HAP-1 (cell line): ENCODE data around the gene LGALS9C.
"Not testable (repeated sequence)": the region's sequence is repeated elsewhere in the genome, so short reads cannot be mapped to it uniquely, and the experiment has no call there.

Experiments used
- DNase-seq, 2 experiments: peaks; one replicate each; pipeline ENCODE4 v3.0.0-alpha.2; 2016 to 2020; ENCODE audit warnings: low spot score in 2 of 2
- H3K27me3 ChIP-seq: fragments of 250-450 bp; sonication (Bioruptor Pico); 2 replicates; pipeline ENCODE4 v1.5.1; 2020; ENCODE audit warnings: low read depth, mild to moderate bottlenecking, moderate library complexity
- H3K36me3 ChIP-seq: fragments of 250-450 bp; sonication (Bioruptor Pico); replicated peaks from 2 replicates; pipeline ENCODE4 v1.5.1; 2020; ENCODE audit warnings: mild to moderate bottlenecking
- H3K4me1 ChIP-seq: fragments of 250-450 bp; sonication (Bioruptor Pico); 2 replicates; pipeline ENCODE4 v1.5.1; 2020; ENCODE audit warnings: mild to moderate bottlenecking
- H3K4me3 ChIP-seq: fragments of 250-450 bp; sonication (Bioruptor Pico); 2 replicates; pipeline ENCODE4 v1.5.1; 2020; ENCODE audit warnings: mild to moderate bottlenecking, moderate library complexity
- H3K9me3 ChIP-seq: fragments of 250-450 bp; sonication (Bioruptor Pico); 2 replicates; pipeline ENCODE4 v1.5.1; 2020; ENCODE audit warnings: mild to moderate bottlenecking, moderate library complexity
- in situ Hi-C: fragments of 300-500 bp; cut with MboI; formaldehyde crosslinking; loops from 3 replicates; pipeline ENCODE4 v1.14.3; 2020; ENCODE audit warnings: low sequenced_read_pairs, inconsistent platforms, mixed read lengths

The LGALS9C gene

GRCh38 chr17:18528435-18528834 is 51.8 kb downstream of the LGALS9C start:
- H3K9me3 ChIP-seq, in situ Hi-C loops, H3K27me3 ChIP-seq, H3K4me3 ChIP-seq, H3K4me1 ChIP-seq, DNase-seq, H3K36me3 ChIP-seq: not testable (repeated sequence)

- H3K36me3 ChIP-seq, H3K4me3 ChIP-seq, DNase-seq, H3K4me1 ChIP-seq, H3K27me3 ChIP-seq, in situ Hi-C loops, H3K9me3 ChIP-seq: not testable (repeated sequence)
Observed at GRCh38 chr17:18528899-18529500, 52.4 kb downstream of the LGALS9C start.

GRCh38 chr17:18530405-18530804 is 53.8 kb downstream of the LGALS9C start:
- DNase-seq, H3K36me3 ChIP-seq, H3K4me1 ChIP-seq, H3K9me3 ChIP-seq, in situ Hi-C loops, H3K27me3 ChIP-seq, H3K4me3 ChIP-seq: not testable (repeated sequence)

GRCh38 chr17:18542234-18542633 is 65.6 kb downstream of the LGALS9C start:
- H3K36me3 ChIP-seq, H3K4me1 ChIP-seq, DNase-seq, H3K4me3 ChIP-seq, in situ Hi-C loops, H3K27me3 ChIP-seq, H3K9me3 ChIP-seq: not testable (repeated sequence)

GRCh38 chr17:18542907-18543306 is 66.3 kb downstream of the LGALS9C start:
- H3K4me3 ChIP-seq, DNase-seq, H3K36me3 ChIP-seq, H3K4me1 ChIP-seq, H3K9me3 ChIP-seq, in situ Hi-C loops, H3K27me3 ChIP-seq: not testable (repeated sequence)
